Measurements from ENCODE around the gene USP24. TPM values are rescaled to one million over a fixed set of nuclear protein-coding genes. Genes with fewer than 3 reads are reported as not detected.
"Not testable (repeated sequence)": the region's sequence is repeated elsewhere in the genome, so short reads cannot be mapped to it uniquely, and the experiment has no call there.

USP24 gene
- total RNA-seq, 1 donor from 2014 or later = 19.7 TPM

DNA sequence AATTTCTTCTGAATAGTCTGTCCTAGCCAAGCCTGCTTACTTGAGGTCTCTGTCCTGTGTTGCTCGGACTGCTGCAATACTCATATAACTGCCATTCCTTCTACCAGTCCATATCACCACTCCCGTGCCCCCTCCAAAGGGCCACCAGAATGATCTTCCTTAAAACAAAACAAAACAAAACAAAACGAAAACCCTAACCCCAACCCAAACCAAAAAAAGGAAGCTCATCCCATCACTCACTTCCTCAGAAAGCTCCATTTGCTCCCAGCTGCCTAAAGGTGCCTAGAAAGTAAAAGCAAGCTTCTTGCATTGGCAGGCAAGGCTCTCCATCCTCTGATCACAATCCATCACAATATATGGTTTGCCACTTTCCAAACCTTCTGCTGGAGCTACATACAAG, 20.3 kb downstream of the USP24 start:
- TF ChIP-seq CTCF (conservative IDR thresholded peaks at IDR 0.05; ENCODE audit: low read depth, low read length) = no peak
- no peak overlapping the region for H3K4me3 ChIP-seq (ENCODE audit: low read depth, low read length)
- no peak for DNase-seq (ENCODE audit: low read depth)

DNA sequence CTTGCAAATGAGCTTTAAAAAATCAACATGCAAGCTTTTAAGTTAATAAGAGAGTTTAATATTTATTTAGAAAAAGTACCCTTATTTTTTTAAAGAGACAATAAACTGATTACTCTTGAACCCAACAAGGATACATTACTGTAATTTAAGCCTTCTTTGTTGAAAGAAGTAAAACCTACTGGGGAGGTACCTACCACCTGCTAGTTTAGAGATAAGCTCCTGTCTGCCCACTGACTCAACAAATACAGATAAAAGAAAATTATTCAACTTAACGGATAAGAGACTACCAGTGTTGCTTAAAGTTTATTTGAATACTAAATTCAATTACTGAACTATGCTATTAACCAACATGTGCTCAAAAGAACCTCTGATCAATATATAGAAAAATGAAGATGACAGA, 23.1 kb downstream of the USP24 start:
- no peak for DNase-seq (ENCODE audit: low read depth)
- H3K4me3 ChIP-seq (ENCODE audit: low read depth, low read length) = no peak overlapping the region
- no peak for TF ChIP-seq CTCF (conservative IDR thresholded peaks at IDR 0.05; ENCODE audit: low read depth, low read length)

- DNase-seq (ENCODE audit: low read depth); H3K4me3 ChIP-seq (ENCODE audit: low read depth, low read length): not testable (repeated sequence)
Observed at GRCh38 chr1:55191219-55191952, 23.8 kb downstream of the USP24 start.

DNA sequence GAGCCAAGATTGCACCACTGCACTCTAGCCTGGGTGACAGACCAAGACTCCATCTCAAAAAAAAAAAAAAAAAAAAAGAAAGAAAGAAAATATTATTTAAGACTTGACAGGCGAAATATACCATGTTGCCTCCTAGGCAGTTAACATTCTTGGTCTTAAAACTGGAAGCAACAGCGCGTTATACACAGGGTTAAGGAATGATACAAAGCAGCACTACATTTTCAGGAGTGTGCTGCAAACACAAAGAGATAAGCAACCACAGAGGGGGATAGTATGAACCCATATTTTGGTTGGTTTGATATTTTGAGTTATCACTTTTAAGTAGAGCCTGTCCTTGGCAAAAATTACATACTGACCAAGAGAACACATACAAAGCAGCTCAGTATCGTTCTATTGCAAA, 25.1 kb downstream of the USP24 start:
- DNase-seq (ENCODE audit: low read depth) = no peak
- no peak for TF ChIP-seq CTCF (conservative IDR thresholded peaks at IDR 0.05; ENCODE audit: low read depth, low read length)

DNA sequence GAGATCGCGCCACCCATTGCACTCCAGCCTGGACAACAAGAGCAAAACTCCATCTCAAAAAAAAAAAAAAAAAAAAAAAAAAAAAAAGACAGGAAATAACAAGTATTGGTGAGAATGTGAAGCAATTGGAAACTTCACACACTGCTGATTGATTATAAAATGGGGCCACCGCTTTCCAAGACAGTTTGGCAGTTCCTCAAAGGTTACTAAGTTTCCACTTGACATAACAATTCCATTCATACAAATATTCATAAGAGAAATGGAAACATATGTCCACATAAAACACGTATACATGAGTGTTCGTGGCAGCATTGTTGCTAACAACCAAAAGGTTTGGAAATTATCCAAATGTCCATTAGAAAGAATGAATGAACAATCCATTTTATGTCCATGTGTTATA, 26.3 kb downstream of the USP24 start:
- no peak for TF ChIP-seq CTCF (conservative IDR thresholded peaks at IDR 0.05; ENCODE audit: low read depth, low read length)
- no peak for DNase-seq (ENCODE audit: low read depth)
- no peak overlapping the region for H3K4me3 ChIP-seq (ENCODE audit: low read depth, low read length)

More for the DNA sequence above, 25.1 kb downstream of the USP24 start:
- no peak overlapping the region for H3K4me3 ChIP-seq (ENCODE audit: low read depth, low read length)

- no peak for DNase-seq (ENCODE audit: low read depth)
- H3K4me3 ChIP-seq (ENCODE audit: low read depth, low read length) = no peak overlapping the region
- no peak for TF ChIP-seq CTCF (conservative IDR thresholded peaks at IDR 0.05; ENCODE audit: low read depth, low read length)
Observed at GRCh38 chr1:55185832-55186231, 29.3 kb downstream of the USP24 start.

DNA sequence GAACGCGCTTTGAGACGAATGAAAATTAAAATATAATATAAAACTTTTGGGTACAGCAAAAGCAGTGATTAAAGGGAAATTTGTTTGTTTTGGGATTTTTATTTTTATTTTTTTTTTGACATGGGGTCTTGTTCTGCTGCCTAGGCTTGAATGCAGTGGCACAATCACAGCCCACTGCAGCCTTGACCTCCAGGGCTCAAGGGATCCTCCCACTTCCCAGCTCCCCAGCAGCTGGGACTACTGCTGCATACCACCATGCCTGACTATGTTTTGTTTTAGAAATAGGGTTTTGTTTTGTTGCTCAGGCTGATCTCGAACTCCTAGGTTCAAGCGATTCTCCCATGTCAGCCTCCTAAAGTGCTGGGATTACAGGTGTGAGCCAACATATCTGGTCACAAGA, 30.3 kb downstream of the USP24 start:
- no peak for TF ChIP-seq CTCF (conservative IDR thresholded peaks at IDR 0.05; ENCODE audit: low read depth, low read length)
- no peak overlapping the region for H3K4me3 ChIP-seq (ENCODE audit: low read depth, low read length)
- DNase-seq (ENCODE audit: low read depth) = no peak

Data from epithelial cell of proximal tubule (primary cell).